ENCODE measurements around the gene IL17B.

The IL17B gene

DNA sequence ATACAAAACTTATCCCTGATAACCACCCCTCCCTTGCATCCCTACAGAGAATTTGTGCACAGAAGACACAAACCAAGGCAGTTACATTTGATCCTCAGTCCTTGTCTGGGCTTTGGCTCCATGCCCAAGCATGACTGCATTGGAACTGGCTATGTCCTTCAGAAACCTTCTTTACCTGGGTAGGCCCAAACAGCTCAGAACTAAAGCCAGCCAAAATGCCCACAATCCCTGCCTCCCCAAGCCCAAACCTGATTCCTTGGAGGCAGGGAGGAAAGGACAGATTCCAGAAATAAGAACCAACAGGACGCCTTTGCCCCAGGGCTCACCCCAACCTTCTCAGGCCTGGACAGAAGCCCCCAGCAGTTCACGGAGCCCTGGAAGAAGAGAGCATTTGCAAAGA lies 8.2 kb downstream of the IL17B start:
- no peak for DNase-seq (ENCODE audit: low read depth, low spot score)
- TF ChIP-seq, protein P1, sequence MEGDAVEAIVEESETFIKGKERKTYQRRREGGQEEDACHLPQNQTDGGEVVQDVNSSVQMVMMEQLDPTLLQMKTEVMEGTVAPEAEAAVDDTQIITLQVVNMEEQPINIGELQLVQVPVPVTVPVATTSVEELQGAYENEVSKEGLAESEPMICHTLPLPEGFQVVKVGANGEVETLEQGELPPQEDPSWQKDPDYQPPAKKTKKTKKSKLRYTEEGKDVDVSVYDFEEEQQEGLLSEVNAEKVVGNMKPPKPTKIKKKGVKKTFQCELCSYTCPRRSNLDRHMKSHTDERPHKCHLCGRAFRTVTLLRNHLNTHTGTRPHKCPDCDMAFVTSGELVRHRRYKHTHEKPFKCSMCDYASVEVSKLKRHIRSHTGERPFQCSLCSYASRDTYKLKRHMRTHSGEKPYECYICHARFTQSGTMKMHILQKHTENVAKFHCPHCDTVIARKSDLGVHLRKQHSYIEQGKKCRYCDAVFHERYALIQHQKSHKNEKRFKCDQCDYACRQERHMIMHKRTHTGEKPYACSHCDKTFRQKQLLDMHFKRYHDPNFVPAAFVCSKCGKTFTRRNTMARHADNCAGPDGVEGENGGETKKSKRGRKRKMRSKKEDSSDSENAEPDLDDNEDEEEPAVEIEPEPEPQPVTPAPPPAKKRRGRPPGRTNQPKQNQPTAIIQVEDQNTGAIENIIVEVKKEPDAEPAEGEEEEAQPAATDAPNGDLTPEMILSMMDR (IDR thresholded peaks at IDR 0.05; ENCODE audit: insufficient read depth, low read length, missing control alignments) = no peak
- no peak overlapping the region for H3K4me3 ChIP-seq (ENCODE audit: low read depth, low read length)
- POLR2A ChIA-PET = interaction anchor here (0.6 to 1.2 kb wide), 4 partner anchors 13 to 64 kb away, joined by 3 to 4 read pairs (median 4); partner anchors contain the start of gene PCYOX1L
- CTCF ChIA-PET = interaction anchor here (0.6 to 19.5 kb wide), 26 partner anchors 8 to 252 kb away, joined by 3 to 519 read pairs (median 7); partner anchors contain the start of genes CSNK1A1, GRPEL2, IL17B and PCYOX1L

DNA sequence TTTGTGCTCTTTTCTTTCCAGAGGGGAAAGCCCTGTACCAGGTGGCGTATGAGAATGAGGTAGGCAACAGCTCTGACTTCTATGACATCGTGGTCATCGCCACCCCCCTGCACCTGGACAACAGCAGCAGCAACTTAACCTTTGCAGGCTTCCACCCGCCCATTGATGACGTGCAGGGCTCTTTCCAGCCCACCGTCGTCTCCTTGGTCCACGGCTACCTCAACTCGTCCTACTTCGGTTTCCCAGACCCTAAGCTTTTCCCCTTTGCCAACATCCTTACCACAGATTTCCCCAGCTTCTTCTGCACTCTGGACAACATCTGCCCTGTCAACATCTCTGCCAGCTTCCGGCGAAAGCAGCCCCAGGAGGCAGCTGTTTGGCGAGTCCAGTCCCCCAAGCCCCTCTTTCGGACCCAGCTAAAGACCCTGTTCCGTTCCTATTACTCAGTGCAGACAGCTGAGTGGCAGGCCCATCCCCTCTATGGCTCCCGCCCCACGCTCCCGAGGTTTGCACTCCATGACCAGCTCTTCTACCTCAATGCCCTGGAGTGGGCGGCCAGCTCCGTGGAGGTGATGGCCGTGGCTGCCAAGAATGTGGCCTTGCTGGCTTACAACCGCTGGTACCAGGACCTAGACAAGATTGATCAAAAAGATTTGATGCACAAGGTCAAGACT lies 11.0 kb downstream of the IL17B start:
- TF ChIP-seq, protein P1 (IDR thresholded peaks at IDR 0.05; ENCODE audit: insufficient read depth, low read length, missing control alignments) = no peak
- no peak for DNase-seq (ENCODE audit: low read depth, low spot score)
- H3K4me3 ChIP-seq (ENCODE audit: low read depth, low read length) = no peak overlapping the region
- POLR2A ChIA-PET = interaction anchor here (1.0 to 3.2 kb wide), 5 partner anchors 10 to 67 kb away, joined by 3 to 29 read pairs (median 5); partner anchors contain the start of gene PCYOX1L
- CTCF ChIA-PET = interaction anchor here (0.8 to 19.5 kb wide), 42 partner anchors 16 to 250 kb away, joined by 3 to 519 read pairs (median 4); partner anchors contain the start of genes CSNK1A1, GRPEL2, IL17B and PCYOX1L

GRCh38 chr5:149367249-149367971 lies 11.7 kb downstream of the IL17B start:
- no peak for DNase-seq (ENCODE audit: low read depth, low spot score)
- no peak overlapping the region for H3K4me3 ChIP-seq (ENCODE audit: low read depth, low read length)
- TF ChIP-seq, protein P1 (IDR thresholded peaks at IDR 0.05; ENCODE audit: insufficient read depth, low read length, missing control alignments) = peak; percentile 78
- ChIA-PET CTCF (interaction anchor here (0.8 to 19.5 kb wide), 46 partner anchors 15 to 254 kb away, joined by 3 to 519 read pairs (median 4); partner anchors contain the start of genes CSNK1A1, GRPEL2, IL17B and PCYOX1L), POLR2A (interaction anchor here (1.0 to 3.2 kb wide), 5 partner anchors 9 to 67 kb away, joined by 3 to 29 read pairs (median 5); partner anchors contain the start of gene PCYOX1L)

DNA sequence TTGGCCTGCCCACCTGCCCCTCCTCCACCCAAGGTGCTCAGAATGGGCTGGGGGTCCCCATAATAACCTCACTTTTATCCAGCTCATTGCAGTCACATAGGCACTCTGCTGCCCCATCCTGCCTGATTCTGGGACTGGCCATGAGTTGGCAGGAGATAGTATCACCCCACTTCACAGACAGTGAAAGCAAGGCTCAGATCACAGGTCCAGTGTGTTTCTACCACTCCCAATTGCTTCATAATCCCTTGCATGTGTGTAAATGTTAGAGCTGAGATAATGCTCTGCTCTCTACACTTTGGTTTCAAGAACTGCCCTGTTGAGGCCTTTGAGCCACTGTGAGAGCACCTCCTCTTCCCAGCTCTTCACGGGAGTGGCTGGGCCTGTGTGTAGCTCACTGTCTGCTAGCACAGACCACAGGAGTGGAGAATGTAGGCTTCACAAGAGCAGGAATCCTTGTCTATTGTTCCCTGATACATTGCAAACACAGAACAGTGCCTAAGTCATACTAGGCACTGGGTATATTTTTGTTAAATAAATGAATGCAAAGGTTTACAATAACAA lies 12.8 kb downstream of the IL17B start:
- ChIA-PET POLR2A (interaction anchor here (1.9 to 3.2 kb wide), 3 partner anchors 8 to 68 kb away, joined by 5 to 29 read pairs (median 10); partner anchors contain the start of gene PCYOX1L), CTCF (interaction anchor here (0.8 to 19.5 kb wide), 27 partner anchors 14 to 256 kb away, joined by 3 to 519 read pairs (median 14); partner anchors contain the start of genes ARHGEF37, CSNK1A1, GRPEL2 and IL17B)
- no peak overlapping the region for H3K4me3 ChIP-seq (ENCODE audit: low read depth, low read length)
- TF ChIP-seq, protein P1 (IDR thresholded peaks at IDR 0.05; ENCODE audit: insufficient read depth, low read length, missing control alignments) = no peak
- no peak for DNase-seq (ENCODE audit: low read depth, low spot score)

DNA sequence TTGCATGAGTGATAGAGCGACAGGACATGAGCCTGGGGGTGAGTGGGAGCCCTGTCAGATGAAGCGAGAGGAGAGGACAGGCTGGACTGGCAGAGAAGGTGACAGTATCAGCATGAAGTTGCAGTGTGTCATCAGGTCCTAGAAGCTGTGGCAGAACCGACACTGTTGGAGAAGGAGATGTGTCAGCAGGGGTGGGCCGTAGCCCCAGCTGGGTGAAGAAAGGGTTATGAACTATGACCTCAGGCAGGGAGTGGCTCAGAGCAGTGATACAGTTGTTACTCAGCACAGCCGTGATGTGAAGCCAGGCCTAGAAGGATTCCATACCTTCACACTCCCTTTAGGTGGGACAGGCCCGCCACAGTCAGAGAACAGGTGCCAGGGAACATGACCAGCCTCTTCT lies 13.7 kb downstream of the IL17B start:
- no peak overlapping the region for H3K4me3 ChIP-seq (ENCODE audit: low read depth, low read length)
- POLR2A ChIA-PET = no interaction called here
- CTCF ChIA-PET = interaction anchor here (0.8 to 19.5 kb wide), 14 partner anchors 13 to 216 kb away, joined by 3 to 519 read pairs (median 24); partner anchors contain the start of genes ARHGEF37, GRPEL2, IL17B and PCYOX1L
- TF ChIP-seq, protein P1 (IDR thresholded peaks at IDR 0.05; ENCODE audit: insufficient read depth, low read length, missing control alignments) = no peak
- no peak for DNase-seq (ENCODE audit: low read depth, low spot score)
